GM21515 (cell line): Measurements from ENCODE around the gene RIN3.

ENCODE experiments used
- ATAC-seq: cut with Tn5 transposase; IDR thresholded peaks from one replicate; pipeline ENCODE4 v1.9.1; 2021; ENCODE audit not compliant: unreplicated experiment

The RIN3 gene

DNA sequence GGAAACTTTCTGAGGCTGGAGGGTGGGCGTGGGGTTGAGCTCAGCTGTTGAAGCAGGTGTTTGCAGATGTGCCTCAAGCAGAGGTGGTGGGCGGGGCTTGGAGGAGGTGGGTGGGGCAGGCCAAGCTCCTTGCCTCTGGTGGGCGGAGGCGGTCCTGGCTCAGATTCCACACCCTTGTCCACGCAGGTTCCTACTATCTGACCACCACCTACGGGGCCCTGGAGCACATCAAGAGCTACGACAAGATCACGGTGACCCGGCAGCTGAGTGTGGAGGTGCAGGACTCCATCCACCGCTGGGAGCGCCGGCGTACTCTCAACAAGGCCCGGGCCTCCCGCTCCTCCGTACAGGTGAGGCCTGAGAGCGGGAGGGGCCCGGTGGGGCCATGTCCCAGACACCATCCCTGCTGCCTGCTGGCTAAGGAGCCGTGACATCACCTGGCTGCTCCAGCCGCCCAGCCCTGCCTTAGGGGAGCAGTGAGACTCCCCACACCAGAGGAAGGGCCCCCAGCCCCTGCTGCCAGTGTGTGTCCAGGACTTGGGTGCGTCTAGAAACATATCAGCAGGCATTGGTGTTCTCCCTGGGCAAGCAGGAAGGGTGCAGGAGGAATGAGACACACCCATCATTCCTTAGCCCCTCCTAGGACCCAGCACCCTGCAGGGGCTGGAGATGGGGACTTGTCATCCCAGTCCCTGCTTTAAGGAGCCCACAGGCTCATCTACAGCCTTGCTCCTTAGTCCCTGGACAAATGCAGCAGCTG, 171.4 kb downstream of the RIN3 start:
- no peak for ATAC-seq

DNA sequence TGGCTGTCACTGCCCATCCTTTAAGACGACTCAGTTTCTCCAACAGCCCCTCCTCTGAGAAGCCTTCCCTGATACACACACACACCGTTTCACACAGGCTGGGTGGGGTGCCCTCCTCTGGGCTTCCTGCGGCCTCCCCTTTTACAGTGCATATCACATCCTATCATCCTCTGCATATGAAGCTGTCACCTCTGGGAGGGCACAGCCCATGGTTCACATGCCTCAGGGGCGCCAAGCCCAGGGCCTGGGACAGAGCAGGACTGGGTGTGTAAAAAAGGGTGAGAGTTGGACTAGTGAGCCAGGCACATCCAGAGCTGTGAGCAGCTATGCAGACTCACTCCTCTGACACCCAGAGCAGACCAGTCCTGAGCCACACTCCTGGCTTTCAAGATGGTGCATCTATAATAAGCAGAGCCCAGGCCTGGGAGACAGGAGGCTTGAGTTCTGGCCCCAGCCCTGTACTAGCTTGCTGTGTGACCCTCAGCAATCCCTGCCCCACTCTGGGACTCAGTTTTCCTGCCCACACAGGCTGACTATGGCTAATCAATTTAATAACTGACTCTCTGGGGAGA, 172.3 kb downstream of the RIN3 start:
- no peak for ATAC-seq

DNA sequence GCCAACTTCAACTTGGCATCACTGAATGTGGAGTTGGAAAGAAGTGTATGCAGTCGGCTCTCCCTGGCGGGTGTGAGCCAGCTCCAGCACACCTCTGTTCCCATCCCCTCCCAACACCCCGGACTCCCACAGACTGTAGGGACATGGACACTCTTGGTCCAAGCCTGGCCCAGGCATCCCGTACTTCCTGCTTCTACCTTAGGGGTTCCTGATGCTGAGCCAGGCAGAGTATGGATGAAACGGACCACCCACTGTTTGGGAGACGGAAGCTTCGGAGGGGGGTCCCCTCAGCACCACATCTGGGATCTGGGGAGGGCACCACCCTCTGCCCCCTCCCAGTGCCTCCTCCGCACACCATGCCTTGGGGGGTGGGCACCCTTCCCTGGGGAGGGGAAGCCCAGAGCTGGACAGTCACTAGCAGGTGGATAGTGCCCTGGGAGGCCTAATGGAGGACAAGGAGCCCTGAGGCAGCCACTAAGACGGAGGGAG, 172.9 kb downstream of the RIN3 start:
- no peak for ATAC-seq

DNA sequence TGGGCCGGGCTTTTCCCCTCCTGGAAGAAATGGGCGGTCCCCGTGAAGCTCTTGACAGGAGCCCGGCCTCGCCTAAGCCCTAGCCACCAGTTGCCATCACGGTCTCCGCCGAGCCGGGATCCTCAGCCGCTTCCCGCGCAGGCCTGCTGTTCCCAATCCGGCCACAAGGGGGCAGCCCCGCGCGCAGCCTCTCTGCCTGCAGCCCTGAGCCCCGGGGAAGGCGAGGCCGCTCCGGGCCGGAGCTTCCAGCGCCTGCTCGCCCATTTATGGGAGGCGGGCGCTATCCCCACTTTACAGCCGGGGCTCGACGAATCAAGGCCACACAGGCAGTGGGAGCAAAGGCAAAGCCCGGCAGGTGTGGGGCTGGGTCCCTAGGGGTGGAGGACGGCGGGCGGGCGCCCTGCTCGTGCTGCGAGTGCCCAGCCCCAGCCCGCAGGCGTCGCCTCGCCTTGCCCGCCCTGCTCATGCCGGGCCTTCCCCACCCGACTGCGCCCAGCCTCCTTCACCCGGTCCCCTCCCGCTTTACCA, 173.4 kb downstream of the RIN3 start:
- ATAC-seq: no peak

DNA sequence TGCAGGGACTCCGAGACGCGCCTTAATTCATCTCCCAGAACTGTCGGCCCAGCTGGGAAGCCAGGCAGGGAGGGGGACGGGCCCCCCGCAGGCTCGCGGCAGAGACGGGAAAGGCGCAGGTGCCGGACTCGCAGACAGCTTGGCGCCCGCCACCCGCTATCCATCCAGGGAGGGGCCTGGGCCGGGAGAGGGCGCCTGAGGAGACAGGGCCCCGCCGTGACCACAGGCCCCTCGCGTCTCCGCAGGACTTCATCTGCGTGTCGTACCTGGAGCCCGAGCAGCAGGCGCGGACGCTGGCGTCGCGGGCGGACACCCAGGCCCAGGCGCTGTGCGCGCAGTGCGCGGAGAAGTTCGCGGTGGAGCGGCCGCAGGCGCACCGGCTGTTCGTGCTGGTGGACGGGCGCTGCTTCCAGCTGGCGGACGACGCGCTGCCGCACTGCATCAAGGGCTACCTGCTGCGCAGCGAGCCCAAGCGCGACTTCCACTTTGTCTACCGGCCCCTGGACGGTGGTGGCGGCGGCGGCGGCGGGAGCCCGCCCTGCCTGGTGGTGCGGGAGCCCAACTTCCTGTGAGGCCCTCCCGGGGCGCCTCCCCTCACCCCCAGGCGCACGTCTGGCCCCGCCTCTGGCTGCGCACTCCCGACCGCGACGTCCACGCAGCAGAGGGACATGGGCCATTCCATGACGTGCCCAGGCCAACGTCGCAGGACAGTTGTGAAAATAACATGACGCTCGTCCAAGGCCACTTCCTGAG, 174.3 kb downstream of the RIN3 start:
- no peak for ATAC-seq

DNA sequence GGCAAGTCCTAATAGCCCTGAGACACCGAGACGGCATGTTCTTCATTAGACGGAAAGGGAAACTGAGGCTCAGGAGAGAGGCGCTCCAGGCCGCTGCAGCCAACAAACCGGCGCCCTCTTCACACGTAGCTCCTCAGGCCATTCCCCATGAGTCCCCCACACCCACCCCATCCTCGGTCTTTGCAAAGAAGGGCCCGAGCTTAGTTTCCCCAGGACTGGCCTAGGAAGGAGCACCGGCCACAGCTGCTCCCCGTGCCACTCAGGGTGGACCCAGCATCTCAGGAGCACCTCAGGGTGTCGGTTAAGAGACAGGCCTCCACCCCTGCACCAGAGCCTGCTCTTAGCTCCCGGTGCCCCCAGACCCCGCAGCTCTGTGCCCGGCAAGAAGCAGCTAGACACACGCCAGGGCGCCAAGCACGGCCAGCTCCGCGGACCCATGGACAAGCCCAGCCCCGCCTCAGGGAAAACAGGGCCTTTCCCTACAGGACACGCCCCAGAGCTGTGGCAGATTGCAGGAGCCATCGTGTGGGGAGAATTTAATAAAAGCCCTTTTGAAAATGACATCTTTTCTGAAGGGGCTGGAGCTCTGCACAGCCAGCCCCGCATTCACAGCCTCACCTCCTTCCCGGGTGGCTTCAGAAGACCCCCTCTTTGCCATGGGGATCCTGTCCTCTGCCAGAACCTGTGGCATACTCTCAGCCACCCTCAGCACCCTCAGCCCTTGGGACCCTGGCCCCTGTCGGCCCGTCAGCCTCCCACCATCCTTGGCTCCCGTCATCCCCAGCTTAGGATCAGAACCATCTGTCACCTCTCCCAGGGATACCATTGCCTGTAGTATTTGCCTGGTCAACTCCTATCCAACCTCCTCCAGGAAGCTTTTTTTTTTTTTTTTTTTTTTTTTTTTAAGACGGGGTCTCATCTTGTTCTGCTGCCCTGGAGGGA, 175.1 kb downstream of the RIN3 start:
- no peak for ATAC-seq

DNA sequence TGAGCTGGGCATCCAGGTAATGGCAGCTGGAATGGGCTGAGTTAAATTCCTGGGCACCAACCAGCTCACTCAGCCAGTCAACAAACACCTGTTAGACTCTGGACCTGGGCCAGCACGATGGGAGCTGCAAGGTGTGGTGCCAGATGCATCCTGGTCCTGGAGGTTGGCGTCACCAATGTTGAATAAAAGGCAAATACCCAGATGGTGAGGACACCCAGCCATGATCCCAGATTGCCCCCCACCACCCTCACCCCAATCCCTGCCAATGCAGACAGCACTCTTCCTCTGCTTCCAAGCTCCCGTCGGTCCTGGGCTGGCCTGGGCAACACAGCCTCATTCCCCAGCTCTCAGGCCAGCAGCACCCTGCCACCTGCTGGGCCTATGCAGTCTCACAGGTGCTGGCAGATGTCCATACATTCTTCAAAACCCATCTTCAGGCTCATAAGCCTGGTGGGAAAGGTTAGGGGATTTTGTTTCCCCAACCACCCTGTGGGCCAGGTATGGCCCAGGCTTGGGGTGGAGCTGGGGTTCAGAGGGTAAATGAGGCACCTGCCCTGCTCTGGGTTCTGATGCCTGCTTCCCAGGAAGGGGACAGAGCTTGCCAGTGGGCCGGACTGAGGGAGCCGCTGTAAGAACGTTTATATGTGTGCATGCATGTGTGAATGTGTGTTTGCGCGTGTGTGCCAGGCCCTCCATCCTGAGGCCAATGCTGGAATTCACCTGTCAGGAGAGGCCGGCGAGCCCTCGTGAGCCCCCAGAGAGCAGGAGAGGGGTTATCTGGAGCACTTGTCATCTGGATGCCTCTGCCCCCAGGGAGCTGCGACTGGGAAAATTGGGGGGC, 176.8 kb downstream of the RIN3 start:
- ATAC-seq: no peak

DNA sequence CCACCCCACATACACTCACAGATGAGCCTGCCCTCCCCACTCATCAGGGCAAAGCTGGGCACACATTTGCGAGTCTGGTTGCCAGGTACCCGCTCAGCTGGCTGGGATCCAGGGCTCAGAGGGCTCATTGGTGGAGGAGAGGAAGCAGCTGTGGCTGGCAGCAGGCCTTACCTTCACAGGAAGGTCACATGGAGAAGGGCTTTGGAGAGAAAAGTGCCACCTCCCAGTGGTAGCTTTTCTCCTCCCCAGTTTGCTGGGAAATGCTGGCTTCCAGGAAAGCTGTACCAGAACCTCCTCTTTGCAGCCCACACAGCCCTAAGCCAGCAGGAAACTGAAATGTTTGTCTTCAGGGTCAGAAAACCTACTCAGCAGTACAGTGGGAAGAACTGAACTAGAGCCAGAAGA, 179.2 kb downstream of the RIN3 start:
- ATAC-seq: no peak

DNA sequence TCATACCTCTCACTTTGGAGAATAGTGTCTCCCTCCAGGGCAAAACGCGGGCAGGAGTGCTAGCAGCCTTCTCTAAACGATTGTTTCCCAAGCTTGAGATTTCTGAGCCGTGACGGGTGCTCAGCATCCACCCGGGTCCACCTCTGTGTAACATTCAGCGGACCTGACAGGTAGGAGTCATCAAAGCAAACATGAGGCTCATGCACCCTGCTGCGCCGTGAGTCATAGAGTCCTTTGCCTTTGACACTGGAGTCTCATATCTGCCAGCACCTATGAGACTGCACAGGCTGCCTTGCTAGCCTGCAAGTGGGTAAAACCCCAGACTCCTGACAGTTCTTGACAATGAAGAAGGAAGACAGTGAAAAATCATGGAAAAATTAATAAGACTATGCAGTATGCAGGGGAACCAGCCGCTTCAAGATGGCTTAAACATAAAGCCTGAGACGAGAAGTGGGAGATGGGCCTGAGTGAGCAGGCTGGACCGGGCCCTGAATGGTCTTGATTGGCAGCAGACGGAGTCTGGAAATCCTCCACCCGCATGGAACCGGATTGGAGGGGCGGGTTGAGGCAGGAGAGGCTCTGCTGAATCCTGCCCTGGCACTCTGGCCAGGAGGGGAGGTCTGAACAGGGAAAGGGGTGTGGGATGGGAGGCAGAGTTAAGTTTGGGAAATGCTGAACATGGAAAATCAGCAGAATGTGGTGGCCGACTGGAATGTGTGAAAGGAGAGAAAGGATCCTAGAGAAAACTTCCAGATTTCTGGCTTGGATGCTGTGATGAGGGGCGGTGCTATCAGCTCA, 180.6 kb downstream of the RIN3 start:
- ATAC-seq: no peak

DNA sequence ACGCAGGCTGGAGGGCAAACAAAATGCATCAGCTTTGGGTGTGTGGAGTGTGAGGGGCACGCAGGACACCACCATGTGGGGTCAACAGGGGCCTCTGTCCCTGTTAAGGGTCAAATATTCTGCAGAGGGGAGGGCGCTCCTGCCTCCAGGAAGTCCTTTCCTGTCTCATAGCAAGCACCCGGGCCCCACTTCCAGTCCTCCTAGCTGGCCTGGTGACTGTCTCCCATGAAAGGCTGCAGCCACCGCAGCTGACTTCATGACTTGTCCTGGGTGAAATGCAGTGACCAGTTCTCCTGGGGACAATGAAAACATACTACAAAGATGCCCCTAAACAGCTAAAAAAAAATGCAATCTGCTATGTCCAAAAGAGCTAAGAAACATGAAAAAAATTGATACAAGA, 181.2 kb downstream of the RIN3 start:
- no peak for ATAC-seq

DNA sequence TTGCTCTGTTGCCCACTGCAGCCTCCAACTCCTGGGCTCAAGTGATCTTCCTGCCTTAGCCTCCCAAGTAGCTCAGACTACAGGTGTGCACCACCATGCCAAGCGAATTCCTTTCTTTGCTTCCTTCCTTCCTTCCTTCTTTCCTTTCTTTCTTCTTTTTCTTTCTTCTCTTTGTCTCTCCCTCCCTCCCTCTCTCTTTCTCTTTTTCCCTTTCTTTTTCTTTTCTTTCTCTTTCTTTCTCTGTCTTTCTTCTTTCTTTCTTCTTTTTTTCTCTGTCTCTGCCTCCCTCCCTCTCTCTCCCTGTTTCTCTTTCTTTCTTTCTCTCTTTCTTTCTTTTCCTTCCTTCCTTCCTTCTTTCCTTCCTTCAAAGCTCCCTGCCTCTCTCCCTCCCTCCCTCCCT, 182.0 kb downstream of the RIN3 start:
- ATAC-seq: no peak

DNA sequence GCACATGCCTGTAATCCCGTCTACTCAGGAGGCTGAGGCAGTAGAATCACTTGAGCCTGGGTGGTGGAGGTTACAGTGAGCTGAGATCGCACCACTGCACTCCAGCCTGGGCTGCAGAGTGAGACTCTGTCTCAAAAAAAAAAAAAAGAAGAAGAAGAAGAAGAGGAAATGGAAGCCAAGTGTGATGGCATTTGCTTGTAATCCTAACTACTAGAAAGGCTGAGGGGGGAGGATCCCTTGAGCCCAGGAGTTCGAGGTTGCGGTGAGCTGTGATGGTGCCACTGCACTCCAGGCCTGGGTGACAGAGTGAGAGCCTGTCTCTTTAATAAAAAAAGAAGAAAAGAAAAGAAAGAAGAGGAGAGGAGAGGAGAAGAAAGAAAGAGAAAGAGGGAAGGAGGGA, 182.8 kb downstream of the RIN3 start:
- no peak for ATAC-seq

DNA sequence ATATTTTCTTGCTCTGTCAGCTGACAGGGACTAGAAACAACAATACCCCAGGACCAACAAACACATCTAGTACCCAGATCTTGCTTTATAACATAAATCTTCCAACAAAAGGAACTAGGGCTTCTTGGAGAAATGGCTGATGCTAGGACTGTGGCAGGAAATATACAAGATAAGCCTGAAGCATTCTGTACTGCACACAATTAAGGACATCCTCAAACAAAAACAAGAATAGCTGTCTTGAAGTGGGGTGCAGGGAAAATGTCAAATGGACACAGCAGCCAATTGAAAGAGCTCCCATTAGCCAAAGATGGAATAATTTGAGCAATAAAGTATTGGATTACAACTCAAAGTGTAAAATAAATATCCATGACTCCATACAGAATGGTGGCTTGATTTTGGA, 184.8 kb downstream of the RIN3 start:
- no peak for ATAC-seq

DNA sequence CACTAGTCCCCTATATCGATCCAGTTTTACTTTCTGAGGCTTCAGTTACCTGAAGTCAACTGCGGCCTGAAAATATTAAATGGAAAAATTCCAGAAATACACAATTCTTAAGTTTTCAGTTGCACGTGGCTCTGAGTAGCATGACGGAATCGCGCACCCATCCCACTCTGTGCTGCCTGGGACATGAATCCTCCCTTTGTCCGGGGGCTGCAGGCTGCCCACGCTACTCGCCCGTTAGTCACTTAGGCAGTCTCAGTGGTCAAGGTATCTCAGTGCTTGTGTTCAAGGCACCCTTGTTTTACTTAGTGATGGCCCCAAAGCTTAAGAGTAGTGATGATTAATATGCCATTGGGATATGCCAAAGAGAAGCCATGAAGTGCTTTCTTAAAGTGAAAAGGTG, 188.2 kb downstream of the RIN3 start:
- no peak for ATAC-seq

DNA sequence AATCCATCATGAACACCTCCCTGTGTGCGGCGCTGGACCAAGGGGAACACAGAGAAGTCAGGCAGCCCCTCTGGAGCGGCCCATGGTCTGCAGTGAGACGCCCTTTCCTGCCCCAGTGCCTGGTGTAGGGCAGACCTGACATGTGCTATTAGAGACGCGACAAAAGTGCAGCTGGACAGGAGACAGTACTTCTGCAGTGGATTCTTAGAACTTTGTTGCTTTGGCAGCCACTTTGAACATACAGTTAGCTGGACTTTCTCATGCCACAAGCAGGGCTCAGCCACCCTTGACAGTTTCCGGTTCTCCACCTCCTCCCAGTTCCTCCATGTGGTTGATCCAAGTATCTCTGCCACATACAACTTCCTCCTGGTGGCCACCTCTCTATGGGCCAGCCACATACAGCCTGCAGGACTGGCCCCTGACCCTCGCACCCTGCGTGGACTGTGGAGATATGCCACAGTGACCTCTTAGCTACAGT, 188.9 kb downstream of the RIN3 start:
- ATAC-seq: no peak

DNA sequence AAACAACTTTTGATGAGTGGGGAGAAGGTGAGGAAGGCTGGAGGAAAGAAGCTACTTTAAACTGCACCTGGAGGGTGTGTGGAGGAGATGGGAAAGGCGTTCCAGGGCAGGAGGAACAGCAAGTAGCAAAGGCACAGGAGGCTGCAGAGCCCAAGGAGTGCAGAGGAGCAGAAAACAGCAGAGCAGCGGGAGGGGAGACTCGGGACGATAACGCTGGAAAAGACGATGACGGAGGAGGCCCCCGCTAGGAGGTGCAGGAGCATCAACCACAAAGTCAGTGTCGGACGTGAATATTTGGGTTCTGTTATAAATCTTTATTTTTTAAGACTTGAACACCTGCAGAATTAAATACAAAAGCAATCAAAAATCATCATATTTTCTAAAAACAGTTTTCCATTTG, 189.9 kb downstream of the RIN3 start:
- ATAC-seq: no peak

DNA sequence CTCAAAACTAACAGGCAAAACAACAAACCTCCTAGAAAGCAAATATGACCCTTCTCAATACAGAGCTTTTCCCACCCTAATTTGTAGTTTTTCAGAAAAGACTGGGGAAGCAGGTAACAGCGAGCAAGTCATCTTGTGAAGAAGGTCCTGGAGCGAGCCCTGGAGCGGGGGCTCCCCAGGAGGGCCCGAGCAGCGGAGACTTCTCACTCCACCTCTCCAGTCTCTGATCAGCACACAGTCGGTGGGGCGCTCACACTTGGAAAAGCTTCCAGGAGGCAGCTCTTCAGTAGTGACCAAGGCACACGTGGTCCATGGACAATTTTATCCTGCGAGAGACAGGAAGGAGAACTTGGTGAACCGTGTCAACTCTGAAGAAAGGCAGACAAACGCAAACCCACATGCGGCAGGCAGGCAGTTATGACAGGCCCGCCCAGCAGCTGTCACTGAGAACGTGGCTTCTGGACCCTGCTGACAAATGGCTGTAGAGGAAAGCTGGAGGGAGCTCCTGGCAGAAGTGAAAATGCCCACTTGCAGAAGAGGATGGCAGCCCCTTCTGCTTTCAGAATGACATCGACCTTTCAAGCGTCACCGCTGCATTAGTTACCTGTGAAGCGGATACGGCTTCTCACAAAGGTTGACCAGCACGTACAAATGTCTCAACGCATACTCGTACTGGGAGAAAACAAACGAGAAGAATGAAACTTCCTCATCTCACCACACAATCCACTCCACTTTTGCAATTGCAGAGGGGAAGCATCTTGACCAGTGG, 190.6 kb downstream of the RIN3 start:
- peak; percentile 89 for ATAC-seq

DNA sequence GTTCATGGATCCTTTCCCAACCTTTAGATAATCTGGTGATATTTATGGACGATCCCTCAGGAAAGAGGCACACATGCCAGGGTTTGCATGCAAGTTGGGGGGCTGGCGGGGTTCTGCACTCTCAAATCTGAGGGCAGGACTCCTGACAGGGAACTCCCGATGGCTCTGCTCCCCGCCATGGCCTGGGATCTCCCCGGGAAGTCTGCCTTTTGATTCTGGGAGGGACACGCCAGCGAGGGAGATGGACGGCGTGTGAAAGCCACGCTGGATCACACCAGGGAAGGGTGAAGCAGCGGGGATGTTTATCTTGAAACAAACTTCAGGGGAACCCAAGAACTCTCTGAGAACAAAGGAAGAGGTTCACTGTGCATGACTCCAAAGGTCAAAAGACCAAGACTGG, 191.2 kb downstream of the RIN3 start:
- no peak for ATAC-seq
